Measurements from ENCODE around the gene PTPRN2. TPM values are rescaled to one million over a fixed set of nuclear protein-coding genes. Genes with fewer than 3 reads are reported as not detected.

Gene PTPRN2
- total and polyA plus RNA-seq, 2 of the 13 experiments (the other 11 are each of a cell fraction or from before 2014, with no cell fraction given) = 2.5 to 24.2 TPM

- WGBS (ENCODE audit: low lambda C conversion rate) = 62% methylated on average over 23 of the region's 29 CpGs
- Histone ChIP-seq H3K79me2 (ENCODE audit: insufficient read depth, low read length) (no peaks in the 10 kb centered on the region), H3K27me3 (ENCODE audit: control insufficient read depth in 1 of 2, insufficient read depth in 2 of 2, low read length in 2 of 2) (peaks cover 0 to 6% of the 10 kb centered on the region in 2 experiments; a peak in 3 of 5 replicates), H3K27ac (ENCODE audit: extremely low read length, insufficient read depth, low read length) (no peak overlapping the region), H3K4me2 (ENCODE audit: low read depth, low read length) (no peak overlapping the region), H3K9ac (ENCODE audit: insufficient read depth, low read depth, low read length) (no peak overlapping the region), H3K4me1 (ENCODE audit: insufficient read depth, low read length) (no peaks in the 10 kb centered on the region), H4K20me1 (ENCODE audit: insufficient read depth, low read length) (peaks cover 12% of the 10 kb centered on the region; the same call in 1 of the 2 replicates), H2AFZ (ENCODE audit: low read length) (no peak overlapping the region), H3K9me3 (ENCODE audit: low read length) (no peaks in the 10 kb centered on the region), H3K4me3 (replicated peaks in 1 of 3; ENCODE audit: insufficient read depth in 1 of 3, low read depth in 2 of 3, low read length in 3 of 3) (no peak overlapping the region), H3K36me3 (replicated peaks in 1 of 2; ENCODE audit: control insufficient read depth in 1 of 2, insufficient read depth in 2 of 2, low read length in 2 of 2) (no peaks in the 10 kb centered on the region)
- in situ Hi-C loops (cut with HindIII; ENCODE audit: extremely low pct_ligation_motif_present, low pct_unique_long_range_greater_than_20kb) (no loop called here), intact Hi-C loops (cut with micrococcal nuclease; ENCODE audit: unreplicated experiment) (no loop called here)
- peak; percentile 39; the same call in 1 of the 2 replicates for TF ChIP-seq CREB1 (IDR thresholded peaks at IDR 0.05)
- TF ChIP-seq CREB1 (CRISPR knock-in tag; IDR thresholded peaks at IDR 0.05) = no peak
- TF ChIP-seq ZSCAN31 (CRISPR knock-in tag; IDR thresholded peaks at IDR 0.05; ENCODE audit: low read depth) = no peak
- TF ChIP-seq KMT2A (CRISPR knock-in tag; IDR thresholded peaks at IDR 0.05) = no peak
- peak; percentile 82 for TF ChIP-seq ZNF646 (CRISPR knock-in tag; IDR thresholded peaks at IDR 0.05)
- ATAC-seq = peak; percentile 22; the same call in 2 of the 3 replicates
- ChIA-PET POLR2A (no interaction called here), CTCF (ENCODE audit: low intra/inter-chr PET ratio, low total read pairs) (no interaction called here)
- no peak for DNase-seq (ENCODE audit: low spot score)
- no TSS peak for BruUV-seq (replicated peaks)
- no peak for FAIRE-seq
Measured at GRCh38 chr7:157657741-157658740, 929.6 kb downstream of the PTPRN2 start.
